HFFc6 (cell line): ENCODE measurements around the gene KIF24. TPM values are rescaled to one million over a fixed set of nuclear protein-coding genes. Genes with fewer than 3 reads are reported as not detected.

Source experiments
- DNase-seq: peaks from one replicate; pipeline ENCODE4 v3.0.0-alpha.2; 2018
- H3K27ac Mint-ChIP-seq: 2 replicates; pipeline ENCODE4 v1.8.0; 2020; ENCODE audit warnings: mild to moderate bottlenecking, mixed read lengths
- H3K27me3 Mint-ChIP-seq: 2 replicates; pipeline ENCODE4 v1.8.0; 2021; ENCODE audit warnings: mild to moderate bottlenecking, moderate library complexity, mixed read lengths; ENCODE audit not compliant: insufficient read depth
- H3K36me3 Mint-ChIP-seq: 2 replicates; pipeline ENCODE4 v1.8.0; 2021; ENCODE audit warnings: low read depth, mixed read lengths
- H3K4me1 Mint-ChIP-seq: 2 replicates; pipeline ENCODE4 v1.8.0; 2020; ENCODE audit warnings: low read depth, mixed read lengths
- H3K4me3 Mint-ChIP-seq: 2 replicates; pipeline ENCODE4 v1.8.0; 2020; ENCODE audit warnings: mild to moderate bottlenecking, moderate library complexity, mixed read lengths
- H3K9me3 Mint-ChIP-seq: 2 replicates; pipeline ENCODE4 v1.8.0; 2020; ENCODE audit warnings: mild to moderate bottlenecking, mixed read lengths
- CTCF ChIP-seq: fragments of 200-600 bp; sonication (generic); IDR thresholded peaks from 2 replicates; pipeline ENCODE4 v1.5.0; 2021; ENCODE audit warnings: antibody characterized with exemption, mild to moderate bottlenecking
- total RNA-seq, 6 experiments: library from RNA; stranded (reverse); fragmentation: NEBNext Ultra II Directional; extraction: Animal tissue kit (Norgen Biotek cat#: 25700); gene quantifications; 2 replicates in 1 of 6; 3 replicates in 5 of 6; pipeline ENCODE4 v1.2.3, GENCODE V29; 2021

Gene KIF24
- total RNA-seq, 6 experiments from 2014 or later: 1.4 to 3.2 (median 2.8) TPM

DNA sequence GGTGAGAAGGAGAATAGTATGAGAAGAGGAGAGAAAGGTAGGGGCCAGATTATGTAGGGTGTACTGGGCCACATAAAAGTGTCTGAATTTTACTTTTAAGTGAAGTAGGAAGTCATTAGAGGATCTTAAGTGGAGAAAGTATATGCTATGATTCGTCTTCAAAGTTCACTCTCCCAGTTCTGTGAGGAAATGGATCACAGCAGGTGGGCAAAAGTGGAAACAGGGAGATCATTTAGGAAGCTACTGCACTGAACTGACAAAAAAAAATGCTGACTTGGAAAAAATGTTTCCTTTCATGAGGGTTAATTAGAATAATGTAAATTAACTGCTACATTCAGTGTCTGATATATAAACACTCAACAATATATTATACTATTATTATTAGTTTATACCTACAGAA lies 2.4 kb downstream of the KIF24 start:
- peaks cover 5% of the 10 kb centered on the region; the same call in 1 of the 2 replicates for H3K36me3 Mint-ChIP-seq
- no peaks in the 10 kb centered on the region for H3K9me3 Mint-ChIP-seq
- peak overlapping the region; percentile 87 for H3K27ac Mint-ChIP-seq
- no peak for DNase-seq
- H3K27me3 Mint-ChIP-seq: peaks cover 4% of the 10 kb centered on the region
- no peak for TF ChIP-seq CTCF
- H3K4me1 Mint-ChIP-seq: peaks cover 64% of the 10 kb centered on the region
- H3K4me3 Mint-ChIP-seq: peak overlapping the region; percentile 17; the same call in 1 of the 2 replicates

- no peak for DNase-seq
- peaks cover 45% of the 10 kb centered on the region for H3K4me1 Mint-ChIP-seq
- no peaks in the 10 kb centered on the region for H3K9me3 Mint-ChIP-seq
- TF ChIP-seq CTCF: no peak
- H3K27me3 Mint-ChIP-seq: no peaks in the 10 kb centered on the region; the same call in 1 of the 2 replicates
- no peak overlapping the region for H3K4me3 Mint-ChIP-seq
- H3K36me3 Mint-ChIP-seq: no peaks in the 10 kb centered on the region
- H3K27ac Mint-ChIP-seq: no peak overlapping the region
Measured at GRCh38 chr9:34322899-34323591, 6.0 kb downstream of the KIF24 start.

DNA sequence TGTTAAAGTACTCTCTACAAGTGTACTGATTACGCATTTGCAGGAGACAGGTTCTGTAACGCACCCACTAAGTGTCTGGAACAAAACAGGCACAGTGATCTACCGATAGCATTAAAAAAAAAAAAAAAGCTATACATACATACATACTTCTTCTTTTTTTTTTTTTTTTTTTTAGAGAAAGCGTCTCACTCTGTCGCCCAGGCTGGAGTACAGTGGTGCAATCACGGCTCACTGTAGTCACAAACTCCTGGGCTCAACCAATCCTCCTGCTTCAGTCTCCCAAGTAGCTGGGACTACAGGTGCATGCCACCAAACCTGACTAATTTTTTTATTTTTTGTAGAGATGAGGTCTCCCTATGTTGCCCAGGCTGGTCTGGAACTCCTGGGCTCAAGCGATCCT lies 7.6 kb downstream of the KIF24 start:
- no peak for TF ChIP-seq CTCF
- H3K27ac Mint-ChIP-seq: no peak overlapping the region
- no peak overlapping the region for H3K4me3 Mint-ChIP-seq
- no peaks in the 10 kb centered on the region; the same call in 1 of the 2 replicates for H3K27me3 Mint-ChIP-seq
- H3K4me1 Mint-ChIP-seq: peaks cover 30% of the 10 kb centered on the region
- no peak for DNase-seq
- H3K9me3 Mint-ChIP-seq: no peaks in the 10 kb centered on the region
- no peaks in the 10 kb centered on the region for H3K36me3 Mint-ChIP-seq

- Mint-ChIP-seq H3K4me3 (no peak overlapping the region), H3K9me3 (no peaks in the 10 kb centered on the region), H3K4me1 (peaks cover 7% of the 10 kb centered on the region), H3K27ac (no peak overlapping the region), H3K36me3 (no peaks in the 10 kb centered on the region), H3K27me3 (no peaks in the 10 kb centered on the region)
- DNase-seq: no peak
- no peak for TF ChIP-seq CTCF
Measured at GRCh38 chr9:34318163-34318790, 10.8 kb downstream of the KIF24 start.

- H3K4me3 Mint-ChIP-seq: no peak overlapping the region
- H3K27me3 Mint-ChIP-seq: no peaks in the 10 kb centered on the region
- TF ChIP-seq CTCF: no peak
- H3K9me3 Mint-ChIP-seq: no peaks in the 10 kb centered on the region
- H3K27ac Mint-ChIP-seq: no peak overlapping the region
- no peaks in the 10 kb centered on the region for H3K36me3 Mint-ChIP-seq
- H3K4me1 Mint-ChIP-seq: no peaks in the 10 kb centered on the region
- no peak for DNase-seq
Measured at GRCh38 chr9:34317436-34317835, 11.6 kb downstream of the KIF24 start.
